Neural cell (in vitro differentiated cells): ENCODE measurements around the gene USP15. TPM values are rescaled to one million over a fixed set of nuclear protein-coding genes. Genes with fewer than 3 reads are reported as not detected.
"Not testable (repeated sequence)": the region's sequence is repeated elsewhere in the genome, so short reads cannot be mapped to it uniquely, and the experiment has no call there.

ENCODE experiments used
- H2AFZ ChIP-seq: fragments of 200-600, 300-800 bp; sonication (generic), shearing (Covaris generic); 2 replicates; pipeline ENCODE4 v1.6.0; 2014; ENCODE audit warnings: low read depth, mild to moderate bottlenecking, antibody characterized with exemption, low read length, moderate library complexity
- H3F3A ChIP-seq: fragments of 200-600 bp; shearing (Covaris generic); 2 replicates; pipeline ENCODE4 v1.6.1; 2016; ENCODE audit warnings: mild to moderate bottlenecking, moderate library complexity, mixed read lengths, antibody characterized with exemption, low read length; ENCODE audit not compliant: insufficient read depth, poor library complexity, severe bottlenecking
- H3K27ac ChIP-seq: fragments of 200-600, 300-800 bp; sonication (generic), shearing (Covaris generic); 2 replicates; pipeline ENCODE4 v1.5.1; 2014; ENCODE audit warnings: mild to moderate bottlenecking, low read length, moderate library complexity
- H3K27me3 ChIP-seq: fragments of 300-800, 200-600 bp; sonication (generic), shearing (Covaris generic); 2 replicates; pipeline ENCODE4 v1.6.0; 2014; ENCODE audit warnings: mild to moderate bottlenecking, low read depth, low read length, moderate library complexity; ENCODE audit not compliant: insufficient read depth
- H3K36me3 ChIP-seq: fragments of 300-800, 200-600 bp; sonication (generic), shearing (Covaris generic); 2 replicates; pipeline ENCODE4 v1.5.1; 2014; ENCODE audit warnings: mild to moderate bottlenecking, antibody characterized with exemption, low read length, moderate library complexity; ENCODE audit not compliant: insufficient read depth
- H3K4me2 ChIP-seq: fragments of 300-800, 200-600 bp; sonication (generic), shearing (Covaris generic); 2 replicates; pipeline ENCODE4 v1.6.0; 2014; ENCODE audit warnings: mild to moderate bottlenecking, low read length
- H3K4me3 ChIP-seq: fragments of 300-800, 200-600 bp; sonication (generic), shearing (Covaris generic); 2 replicates; pipeline ENCODE4 v1.5.1; 2014; ENCODE audit warnings: mild to moderate bottlenecking, low read length, moderate library complexity
- H3K79me2 ChIP-seq: fragments of 200-600 bp; shearing (Covaris generic); replicated peaks from 2 replicates; pipeline ENCODE4 v1.6.0; 2014; ENCODE audit warnings: mild to moderate bottlenecking, low read length, moderate library complexity; ENCODE audit not compliant: insufficient read depth
- H3K9ac ChIP-seq: fragments of 300-800, 200-600 bp; sonication (generic), shearing (Covaris generic); 2 replicates; pipeline ENCODE4 v1.6.1; 2016; ENCODE audit warnings: mild to moderate bottlenecking, low read length, mixed read lengths
- H3K9me2 ChIP-seq: fragments of 200-600 bp; shearing (Covaris generic); 2 replicates; pipeline ENCODE4 v1.6.1; 2016; ENCODE audit warnings: mild to moderate bottlenecking, low read length, mixed read lengths; ENCODE audit not compliant: insufficient read depth
- H3K9me3 ChIP-seq: fragments of 200-600, 300-800 bp; sonication (generic), shearing (Covaris generic); 2 replicates; pipeline ENCODE4 v1.6.1; 2016; ENCODE audit warnings: mild to moderate bottlenecking, mixed run types, low read length, moderate library complexity, mixed read lengths
- H4K20me1 ChIP-seq: fragments of 200-600 bp; shearing (Covaris generic); 2 replicates; pipeline ENCODE4 v1.6.1; 2016; ENCODE audit warnings: mild to moderate bottlenecking, mixed run types; ENCODE audit not compliant: insufficient read depth
- EP300 ChIP-seq: fragments of 450-650 bp; conservative IDR thresholded peaks from 2 replicates; pipeline ENCODE4 v1.6.1; 2014; ENCODE audit warnings: antibody characterized with exemption, mild to moderate bottlenecking, moderate library complexity; ENCODE audit not compliant: poor library complexity, severe bottlenecking
- EZH2 ChIP-seq: fragments of 200-600, 300-800 bp; shearing (Covaris generic), sonication (generic); IDR thresholded peaks from 2 replicates; pipeline ENCODE4 v1.6.1; 2014; ENCODE audit warnings: antibody characterized with exemption, low read length, borderline replicate concordance, mild to moderate bottlenecking; ENCODE audit not compliant: insufficient read depth, poor library complexity, severe bottlenecking
- MXI1 ChIP-seq: fragments of 450-650 bp; conservative IDR thresholded peaks from 2 replicates; pipeline ENCODE4 v1.6.1; 2014; ENCODE audit warnings: antibody characterized with exemption, mild to moderate bottlenecking; ENCODE audit not compliant: poor library complexity, severe bottlenecking
- POLR2AphosphoS5 ChIP-seq: IDR thresholded peaks from 2 replicates; pipeline ENCODE4 v1.6.1; 2012
- RAD21 ChIP-seq: fragments of 450-650 bp; conservative IDR thresholded peaks from 2 replicates; pipeline ENCODE4 v1.6.1; 2014; ENCODE audit warnings: antibody characterized with exemption, mild to moderate bottlenecking, moderate library complexity
- SMC3 ChIP-seq: fragments of 450-650 bp; conservative IDR thresholded peaks from 2 replicates; pipeline ENCODE4 v1.6.1; 2014; ENCODE audit warnings: antibody characterized with exemption, mild to moderate bottlenecking, moderate library complexity; ENCODE audit not compliant: poor library complexity
- TAF1 ChIP-seq: IDR thresholded peaks from 2 replicates; pipeline ENCODE4 v1.6.1; 2012; ENCODE audit warnings: low read depth
- polyA plus RNA-seq: library from polyadenylated mRNA; depleted of rRNA; stranded (reverse); fragments of >200 nt; gene quantifications from 2 replicates; pipeline ENCODE4 v1.2.3, GENCODE V29; 2014
- TF ChIP-seq, protein P1 (sequence below): fragments of 450-650 bp; IDR thresholded peaks from 2 replicates; pipeline ENCODE4 v1.5.1; 2014; ENCODE audit warnings: antibody characterized with exemption, mild to moderate bottlenecking, moderate library complexity; ENCODE audit not compliant: poor library complexity, severe bottlenecking
- TF ChIP-seq, protein P2 (sequence below): IDR thresholded peaks from 2 replicates; pipeline ENCODE4 v1.6.1; 2012; ENCODE audit warnings: borderline replicate concordance

The USP15 gene
- polyA plus RNA-seq, 1 donor from 2014 or later: 113 TPM

DNA sequence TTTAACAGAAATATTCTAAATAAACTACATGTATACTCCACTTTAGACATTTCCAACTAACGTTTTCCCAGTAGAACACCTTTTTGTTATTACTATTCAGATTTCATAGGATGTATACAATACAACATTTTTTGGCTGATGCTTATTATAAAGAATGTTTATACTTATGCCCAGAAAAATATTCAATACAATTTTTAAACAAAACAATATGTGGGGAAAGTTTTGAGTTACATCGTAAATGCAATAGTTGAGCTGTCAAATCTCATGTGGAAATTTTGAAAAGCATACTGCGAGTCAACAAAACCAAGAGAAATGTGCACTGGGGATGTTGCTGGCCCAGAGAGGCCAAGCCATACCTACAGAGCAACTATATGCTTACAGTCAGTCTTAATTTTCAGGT, 188.2 kb downstream of the USP15 start:
- no peak overlapping the region for H2AFZ ChIP-seq
- no peaks in the 10 kb centered on the region for H3K27me3 ChIP-seq
- TF ChIP-seq TAF1 (no peak), EP300 (no peak), POLR2AphosphoS5 (no peak), SMC3 (no peak), EZH2 (no peak)
- TF ChIP-seq, protein P1, sequence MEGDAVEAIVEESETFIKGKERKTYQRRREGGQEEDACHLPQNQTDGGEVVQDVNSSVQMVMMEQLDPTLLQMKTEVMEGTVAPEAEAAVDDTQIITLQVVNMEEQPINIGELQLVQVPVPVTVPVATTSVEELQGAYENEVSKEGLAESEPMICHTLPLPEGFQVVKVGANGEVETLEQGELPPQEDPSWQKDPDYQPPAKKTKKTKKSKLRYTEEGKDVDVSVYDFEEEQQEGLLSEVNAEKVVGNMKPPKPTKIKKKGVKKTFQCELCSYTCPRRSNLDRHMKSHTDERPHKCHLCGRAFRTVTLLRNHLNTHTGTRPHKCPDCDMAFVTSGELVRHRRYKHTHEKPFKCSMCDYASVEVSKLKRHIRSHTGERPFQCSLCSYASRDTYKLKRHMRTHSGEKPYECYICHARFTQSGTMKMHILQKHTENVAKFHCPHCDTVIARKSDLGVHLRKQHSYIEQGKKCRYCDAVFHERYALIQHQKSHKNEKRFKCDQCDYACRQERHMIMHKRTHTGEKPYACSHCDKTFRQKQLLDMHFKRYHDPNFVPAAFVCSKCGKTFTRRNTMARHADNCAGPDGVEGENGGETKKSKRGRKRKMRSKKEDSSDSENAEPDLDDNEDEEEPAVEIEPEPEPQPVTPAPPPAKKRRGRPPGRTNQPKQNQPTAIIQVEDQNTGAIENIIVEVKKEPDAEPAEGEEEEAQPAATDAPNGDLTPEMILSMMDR: no peak
- no peak overlapping the region for H3K9ac ChIP-seq
- H3K4me2 ChIP-seq: no peak overlapping the region
- no peak overlapping the region for H3K27ac ChIP-seq
- H3K79me2 ChIP-seq: no peaks in the 10 kb centered on the region
- H3F3A ChIP-seq: no peaks in the 10 kb centered on the region
- H3K9me2 ChIP-seq: no peaks in the 10 kb centered on the region
- no peaks in the 10 kb centered on the region for H3K36me3 ChIP-seq
- H3K4me3 ChIP-seq: no peak overlapping the region
- H3K9me3 ChIP-seq: no peaks in the 10 kb centered on the region
- no peaks in the 10 kb centered on the region for H4K20me1 ChIP-seq

DNA sequence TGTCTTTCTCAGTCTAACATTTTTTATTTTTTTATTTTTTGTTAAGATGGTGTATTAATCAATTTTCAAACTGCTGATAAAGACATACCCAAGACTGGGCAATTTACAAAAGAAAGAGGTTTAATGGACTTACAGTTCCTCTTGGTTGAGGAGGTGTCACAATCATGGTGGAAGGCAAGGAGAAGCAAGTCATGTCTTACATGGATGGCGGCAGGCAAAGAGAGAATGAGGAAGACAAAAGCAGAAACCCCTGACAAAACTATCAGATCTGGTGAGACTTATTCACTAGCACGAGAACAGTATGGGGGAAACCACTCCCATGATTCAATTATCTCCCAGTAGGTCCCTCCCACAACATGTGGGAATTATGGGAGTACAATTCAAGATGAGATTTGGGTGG, 195.2 kb downstream of the USP15 start:
- not testable (repeated sequence) for H3K9me3 ChIP-seq, H3K27ac ChIP-seq, H3F3A ChIP-seq, H3K79me2 ChIP-seq, H3K27me3 ChIP-seq, H3K36me3 ChIP-seq, H3K9me2 ChIP-seq, H4K20me1 ChIP-seq, H3K9ac ChIP-seq, H3K4me2 ChIP-seq, H2AFZ ChIP-seq, H3K4me3 ChIP-seq

DNA sequence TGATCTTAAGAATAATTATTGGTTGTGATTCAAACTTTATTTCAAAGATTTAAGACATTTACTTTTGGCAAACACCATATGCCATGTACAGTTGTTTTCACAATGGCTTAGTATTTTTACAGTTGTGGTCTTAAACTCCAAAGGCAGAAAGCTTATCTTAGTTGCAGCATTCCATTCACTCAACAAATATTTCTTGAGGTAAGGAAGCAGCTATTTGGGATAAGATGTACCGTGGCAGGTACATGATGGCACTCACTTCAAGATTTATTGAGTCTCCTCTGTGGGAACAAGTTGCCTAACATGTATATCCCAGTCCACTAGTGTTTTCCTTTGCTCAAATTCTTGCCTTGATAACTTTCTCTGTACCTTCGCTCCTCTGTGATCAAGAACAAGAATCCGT, 198.4 kb downstream of the USP15 start:
- H4K20me1 ChIP-seq: no peaks in the 10 kb centered on the region
- no peak overlapping the region for H3K9ac ChIP-seq
- H3K9me3 ChIP-seq: no peaks in the 10 kb centered on the region
- no peak overlapping the region for H2AFZ ChIP-seq
- H3K27ac ChIP-seq: no peak overlapping the region
- H3K36me3 ChIP-seq: no peaks in the 10 kb centered on the region
- H3K27me3 ChIP-seq: no peaks in the 10 kb centered on the region
- H3K4me3 ChIP-seq: no peak overlapping the region
- H3K79me2 ChIP-seq: no peaks in the 10 kb centered on the region
- H3F3A ChIP-seq: no peaks in the 10 kb centered on the region
- TF ChIP-seq MXI1 (no peak), POLR2AphosphoS5 (no peak), TAF1 (no peak), EZH2 (no peak), SMC3 (no peak), RAD21 (no peak), EP300 (no peak)
- TF ChIP-seq, protein P1: no peak
- TF ChIP-seq, protein P2, sequence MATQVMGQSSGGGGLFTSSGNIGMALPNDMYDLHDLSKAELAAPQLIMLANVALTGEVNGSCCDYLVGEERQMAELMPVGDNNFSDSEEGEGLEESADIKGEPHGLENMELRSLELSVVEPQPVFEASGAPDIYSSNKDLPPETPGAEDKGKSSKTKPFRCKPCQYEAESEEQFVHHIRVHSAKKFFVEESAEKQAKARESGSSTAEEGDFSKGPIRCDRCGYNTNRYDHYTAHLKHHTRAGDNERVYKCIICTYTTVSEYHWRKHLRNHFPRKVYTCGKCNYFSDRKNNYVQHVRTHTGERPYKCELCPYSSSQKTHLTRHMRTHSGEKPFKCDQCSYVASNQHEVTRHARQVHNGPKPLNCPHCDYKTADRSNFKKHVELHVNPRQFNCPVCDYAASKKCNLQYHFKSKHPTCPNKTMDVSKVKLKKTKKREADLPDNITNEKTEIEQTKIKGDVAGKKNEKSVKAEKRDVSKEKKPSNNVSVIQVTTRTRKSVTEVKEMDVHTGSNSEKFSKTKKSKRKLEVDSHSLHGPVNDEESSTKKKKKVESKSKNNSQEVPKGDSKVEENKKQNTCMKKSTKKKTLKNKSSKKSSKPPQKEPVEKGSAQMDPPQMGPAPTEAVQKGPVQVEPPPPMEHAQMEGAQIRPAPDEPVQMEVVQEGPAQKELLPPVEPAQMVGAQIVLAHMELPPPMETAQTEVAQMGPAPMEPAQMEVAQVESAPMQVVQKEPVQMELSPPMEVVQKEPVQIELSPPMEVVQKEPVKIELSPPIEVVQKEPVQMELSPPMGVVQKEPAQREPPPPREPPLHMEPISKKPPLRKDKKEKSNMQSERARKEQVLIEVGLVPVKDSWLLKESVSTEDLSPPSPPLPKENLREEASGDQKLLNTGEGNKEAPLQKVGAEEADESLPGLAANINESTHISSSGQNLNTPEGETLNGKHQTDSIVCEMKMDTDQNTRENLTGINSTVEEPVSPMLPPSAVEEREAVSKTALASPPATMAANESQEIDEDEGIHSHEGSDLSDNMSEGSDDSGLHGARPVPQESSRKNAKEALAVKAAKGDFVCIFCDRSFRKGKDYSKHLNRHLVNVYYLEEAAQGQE: no peak
- H3K4me2 ChIP-seq: no peak overlapping the region
- no peaks in the 10 kb centered on the region for H3K9me2 ChIP-seq
